GM12801 (cell line): Measurements from ENCODE around the gene CCDC15.

Experiments
- TF ChIP-seq, protein P1 (sequence below): IDR thresholded peaks from one replicate; pipeline ENCODE4 v1.5.1; 2011; ENCODE audit warnings: control low read depth; ENCODE audit not compliant: insufficient read length; ENCODE audit errors: extremely low read depth

The CCDC15 gene

DNA sequence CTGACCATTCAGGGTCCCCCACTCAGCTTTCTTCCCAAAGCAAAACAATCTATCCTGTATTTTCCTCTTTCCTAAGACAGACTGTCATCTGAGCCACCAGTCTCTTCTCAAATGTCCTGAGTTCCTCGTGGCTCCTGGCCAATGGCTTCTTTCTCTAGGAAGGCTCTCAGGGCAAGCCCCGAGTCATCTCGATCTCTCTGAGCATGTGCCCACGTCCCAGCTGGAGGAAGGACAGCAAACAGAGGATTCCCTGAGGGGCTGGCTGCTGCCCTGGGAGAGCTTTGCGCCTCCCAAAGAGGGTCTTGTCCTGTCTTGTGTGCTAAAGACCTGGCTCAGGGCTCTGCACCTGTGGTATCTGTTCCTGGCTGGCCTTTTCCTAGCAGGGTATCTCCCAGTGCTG, 117.4 kb downstream of the CCDC15 start:
- TF ChIP-seq, protein P1, sequence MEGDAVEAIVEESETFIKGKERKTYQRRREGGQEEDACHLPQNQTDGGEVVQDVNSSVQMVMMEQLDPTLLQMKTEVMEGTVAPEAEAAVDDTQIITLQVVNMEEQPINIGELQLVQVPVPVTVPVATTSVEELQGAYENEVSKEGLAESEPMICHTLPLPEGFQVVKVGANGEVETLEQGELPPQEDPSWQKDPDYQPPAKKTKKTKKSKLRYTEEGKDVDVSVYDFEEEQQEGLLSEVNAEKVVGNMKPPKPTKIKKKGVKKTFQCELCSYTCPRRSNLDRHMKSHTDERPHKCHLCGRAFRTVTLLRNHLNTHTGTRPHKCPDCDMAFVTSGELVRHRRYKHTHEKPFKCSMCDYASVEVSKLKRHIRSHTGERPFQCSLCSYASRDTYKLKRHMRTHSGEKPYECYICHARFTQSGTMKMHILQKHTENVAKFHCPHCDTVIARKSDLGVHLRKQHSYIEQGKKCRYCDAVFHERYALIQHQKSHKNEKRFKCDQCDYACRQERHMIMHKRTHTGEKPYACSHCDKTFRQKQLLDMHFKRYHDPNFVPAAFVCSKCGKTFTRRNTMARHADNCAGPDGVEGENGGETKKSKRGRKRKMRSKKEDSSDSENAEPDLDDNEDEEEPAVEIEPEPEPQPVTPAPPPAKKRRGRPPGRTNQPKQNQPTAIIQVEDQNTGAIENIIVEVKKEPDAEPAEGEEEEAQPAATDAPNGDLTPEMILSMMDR: no peak

DNA sequence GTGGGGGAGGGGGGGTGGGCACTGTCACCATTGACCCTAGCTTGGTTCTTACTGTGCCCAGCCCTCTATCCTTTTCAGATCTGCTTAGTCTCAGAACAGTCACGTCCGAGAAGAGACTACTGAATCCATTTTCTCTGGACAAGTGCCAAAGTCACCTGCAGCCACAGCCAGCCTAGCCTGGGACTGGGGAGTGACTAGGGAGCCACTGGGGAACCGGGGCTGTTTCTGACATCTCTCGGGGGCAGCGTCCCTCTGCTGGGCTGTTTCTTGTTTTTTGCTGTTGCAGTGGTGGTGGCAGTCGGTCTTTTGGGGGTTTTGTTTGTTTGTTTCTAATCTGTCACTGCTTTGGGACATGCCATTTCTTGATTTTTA, 117.8 kb downstream of the CCDC15 start:
- TF ChIP-seq, protein P1: no peak

DNA sequence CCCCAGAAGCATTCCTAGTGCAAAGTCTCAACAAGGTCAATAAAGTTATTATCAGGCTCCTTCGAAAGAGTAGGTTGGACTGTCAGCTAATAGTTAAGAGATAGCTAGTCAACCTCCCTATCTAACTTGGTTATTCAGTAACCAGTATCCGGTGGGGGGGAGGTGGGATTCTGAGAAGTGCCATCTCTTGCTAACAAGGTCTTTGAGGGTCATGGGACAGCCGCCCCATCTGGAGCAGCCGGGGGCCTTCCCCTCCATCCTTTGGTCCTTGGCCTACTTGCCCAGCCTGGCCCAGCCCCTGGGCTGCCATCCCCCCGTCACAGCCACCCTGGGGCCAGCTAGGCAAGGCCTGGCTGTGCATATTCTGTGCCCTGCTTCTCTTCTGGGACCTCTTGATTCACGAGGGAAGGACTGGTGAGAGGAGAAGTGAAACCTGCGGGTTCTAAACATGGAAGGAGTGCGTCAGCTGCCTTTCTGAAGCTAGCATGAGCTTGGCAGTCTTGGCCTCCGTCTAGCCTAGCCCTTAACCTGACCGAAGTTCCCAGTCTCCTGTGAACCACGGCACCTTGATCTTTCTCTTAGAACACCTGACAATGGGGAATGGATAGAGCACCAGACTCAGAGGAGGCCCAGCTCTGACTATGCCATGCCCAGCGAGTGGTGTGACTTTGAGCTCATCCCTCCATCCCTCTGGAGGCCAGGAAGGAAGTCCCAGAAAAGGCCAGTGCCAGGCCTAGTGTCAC, 118.4 kb downstream of the CCDC15 start:
- TF ChIP-seq, protein P1: no peak

DNA sequence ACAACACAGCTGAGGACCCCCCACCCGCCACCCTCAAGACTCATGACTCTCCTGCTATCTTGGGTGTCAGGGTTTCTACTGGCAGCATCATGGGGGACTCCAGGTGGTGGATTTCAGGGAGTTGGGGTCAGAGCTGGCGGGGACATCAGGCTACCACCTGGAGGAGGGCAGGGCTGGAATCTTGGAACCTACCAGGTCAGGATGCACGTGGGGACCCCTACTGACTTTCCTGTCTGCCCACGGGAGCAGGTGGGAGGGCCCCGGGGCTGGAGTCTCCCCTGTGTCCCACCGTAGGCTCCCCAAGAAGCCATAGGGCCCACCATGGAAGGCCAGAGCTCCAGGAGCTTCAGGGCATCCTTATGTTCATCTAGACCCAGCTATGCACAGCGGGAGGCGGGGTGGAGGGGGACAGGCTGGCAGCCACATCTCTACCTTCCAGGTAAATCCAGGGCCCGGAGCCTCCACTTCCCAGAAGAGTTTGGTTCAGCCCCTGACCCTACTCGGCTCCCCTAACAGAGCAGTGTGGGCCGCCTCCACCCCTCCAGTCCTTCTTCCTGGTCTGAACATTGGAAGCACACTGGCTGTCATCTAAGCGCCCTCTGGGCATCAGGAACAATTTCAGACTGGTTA, 119.1 kb downstream of the CCDC15 start:
- TF ChIP-seq, protein P1: no peak

DNA sequence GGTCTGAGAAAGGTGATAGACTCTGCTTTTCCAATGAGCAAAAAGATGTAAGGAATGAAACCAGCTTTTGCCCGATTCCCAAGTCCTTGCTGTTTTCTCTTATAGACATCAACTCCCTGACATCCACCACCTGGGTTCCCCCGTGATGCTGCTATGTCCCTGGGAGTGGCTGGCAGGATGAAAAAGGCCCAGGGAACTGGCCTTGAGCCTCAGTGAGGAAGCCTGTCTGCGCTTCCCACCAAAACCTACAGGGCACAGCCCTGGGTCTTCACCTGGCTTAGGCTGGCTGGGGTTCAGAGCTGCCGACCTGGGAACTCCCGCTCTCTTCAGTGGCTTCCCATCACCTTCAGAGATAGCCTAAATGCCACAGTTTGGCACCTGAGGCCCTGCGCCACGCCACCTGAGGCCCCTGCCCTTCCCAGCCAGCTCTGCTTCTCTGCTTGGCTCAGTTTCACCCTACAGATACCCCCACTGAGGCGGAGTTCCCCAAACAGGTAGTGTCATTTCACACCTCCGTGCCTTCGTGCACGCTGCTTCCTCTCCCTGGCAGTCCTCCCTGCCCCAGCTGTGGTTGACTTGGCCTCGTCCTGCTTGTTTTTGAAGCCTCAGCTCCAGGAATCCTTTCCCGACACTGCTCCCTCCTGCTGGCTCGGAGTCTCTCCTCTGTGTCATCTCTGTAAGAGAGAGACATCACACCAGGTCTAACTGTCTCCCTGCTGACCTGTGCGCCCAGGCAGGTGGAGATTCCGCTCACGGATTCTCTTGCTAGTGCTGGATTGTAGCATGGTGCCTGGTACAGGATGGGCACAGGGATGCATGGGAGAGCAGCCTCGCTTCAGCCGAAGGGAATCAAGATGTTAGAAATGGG, 119.8 kb downstream of the CCDC15 start:
- TF ChIP-seq, protein P1: no peak

GRCh38 chr11:125074511-125075241, 120.7 kb downstream of the CCDC15 start:
- TF ChIP-seq, protein P1: no peak

DNA sequence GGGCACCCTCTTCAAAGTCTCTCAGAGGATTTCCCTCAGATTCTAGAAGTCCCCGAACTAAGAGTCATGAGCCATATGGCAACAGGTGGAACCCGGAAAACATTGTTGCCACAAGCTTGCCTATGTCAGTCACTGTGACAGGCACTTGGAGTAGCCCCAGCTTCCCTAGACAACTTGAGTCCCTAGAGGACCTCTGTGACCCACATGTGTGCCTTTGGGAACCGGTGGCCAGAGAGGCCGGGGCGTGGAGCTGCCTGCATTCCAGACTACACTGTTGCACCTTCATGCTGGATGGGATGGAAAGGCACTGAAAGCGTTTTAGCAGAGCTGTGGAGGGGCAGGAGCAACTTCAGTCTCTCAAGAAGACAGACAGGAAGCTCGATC, 121.2 kb downstream of the CCDC15 start:
- TF ChIP-seq, protein P1: no peak
